Thymus (tissue), 11 donors: ENCODE data around the gene ADAM11. TPM values are rescaled to one million over a fixed set of nuclear protein-coding genes. Genes with fewer than 3 reads are reported as not detected.

Experiments
- DNase-seq, 9 donors: peaks; one replicate each; pipeline ENCODE4 v3.0.0-alpha.2; 2013; ENCODE audit warnings: low spot score in 9 of 9, low read depth in 6 of 9, missing footprints in 1 of 9
- H3K27ac ChIP-seq, 2 donors: one replicate each; pipeline ENCODE4 v1.5.1; 2013; ENCODE audit warnings: control low read depth in 1 of 2, low read depth in 1 of 2, low read length in 1 of 2, mild to moderate bottlenecking in 1 of 2, moderate library complexity in 1 of 2
- H3K27me3 ChIP-seq, 2 donors: one replicate each; pipeline ENCODE4 v1.5.1; 2013; ENCODE audit warnings: low read length in 1 of 2; ENCODE audit not compliant: control insufficient read depth in 2 of 2, insufficient read depth in 1 of 2
- H3K36me3 ChIP-seq, 2 donors: one replicate each; pipeline ENCODE4 v1.5.1; 2013; ENCODE audit warnings: low read length in 1 of 2, mild to moderate bottlenecking in 1 of 2, moderate library complexity in 1 of 2; ENCODE audit not compliant: control insufficient read depth in 2 of 2, insufficient read depth in 2 of 2
- H3K4me1 ChIP-seq, 2 donors: one replicate each; pipeline ENCODE4 v1.5.1; 2013; ENCODE audit warnings: low read length in 2 of 2; ENCODE audit not compliant: control insufficient read depth in 2 of 2, insufficient read depth in 2 of 2
- H3K4me3 ChIP-seq, 2 donors: one replicate each; pipeline ENCODE4 v1.5.1; 2013; ENCODE audit warnings: low read length in 2 of 2, control low read depth in 1 of 2, mild to moderate bottlenecking in 1 of 2
- H3K9me3 ChIP-seq, 2 donors: one replicate each; pipeline ENCODE4 v1.5.1; 2013; ENCODE audit warnings: low read length in 1 of 2, mild to moderate bottlenecking in 1 of 2; ENCODE audit not compliant: control insufficient read depth in 2 of 2, insufficient read depth in 1 of 2
- WGBS: extraction: QIAGEN DNeasy Blood & Tissue Kit; methylation state at CpG from one replicate; pipeline ENCODE4 v1.1.7; 2013; 5-methylcytosine and 5-hydroxymethylcytosine counted together
- polyA plus RNA-seq: library from polyadenylated mRNA; stranded (reverse); fragments of 200-250 nt; gene quantifications from one replicate; pipeline ENCODE4 v1.2.3, GENCODE V29; 2013
- total RNA-seq: library from RNA; stranded (reverse); fragments of 120-200 nt; gene quantifications from one replicate; pipeline ENCODE4 v1.2.4, GENCODE V29; 2013
- donor health status: healthy.

The ADAM11 gene
- total and polyA plus RNA-seq, 2 donors: 0.33 to 1.3 TPM

GRCh38 chr17:44763170-44763569, 4.4 kb downstream of the ADAM11 start:
- Histone ChIP-seq H3K4me3 (no peak overlapping the region), H3K4me1 (peaks cover 4 to 7% of the 10 kb centered on the region in 2 donors), H3K27ac (no peak overlapping the region), H3K9me3 (no peaks in the 10 kb centered on the region), H3K27me3 (peaks cover 22 to 51% of the 10 kb centered on the region in 2 donors), H3K36me3 (no peaks in the 10 kb centered on the region)
- WGBS: 96% methylated on average over 5 of the region's 5 CpGs
- no peak for DNase-seq

GRCh38 chr17:44765965-44766364, 7.2 kb downstream of the ADAM11 start:
- H3K9me3 ChIP-seq: no peaks in the 10 kb centered on the region
- no peak overlapping the region for H3K4me3 ChIP-seq
- H3K4me1 ChIP-seq: peaks cover 0 to 6% of the 10 kb centered on the region in 2 donors
- 91% methylated on average over 11 of the region's 11 CpGs for WGBS
- DNase-seq: no peak
- no peak overlapping the region for H3K27ac ChIP-seq
- H3K27me3 ChIP-seq: peaks cover 4 to 35% of the 10 kb centered on the region in 2 donors
- H3K36me3 ChIP-seq: no peaks in the 10 kb centered on the region

DNA sequence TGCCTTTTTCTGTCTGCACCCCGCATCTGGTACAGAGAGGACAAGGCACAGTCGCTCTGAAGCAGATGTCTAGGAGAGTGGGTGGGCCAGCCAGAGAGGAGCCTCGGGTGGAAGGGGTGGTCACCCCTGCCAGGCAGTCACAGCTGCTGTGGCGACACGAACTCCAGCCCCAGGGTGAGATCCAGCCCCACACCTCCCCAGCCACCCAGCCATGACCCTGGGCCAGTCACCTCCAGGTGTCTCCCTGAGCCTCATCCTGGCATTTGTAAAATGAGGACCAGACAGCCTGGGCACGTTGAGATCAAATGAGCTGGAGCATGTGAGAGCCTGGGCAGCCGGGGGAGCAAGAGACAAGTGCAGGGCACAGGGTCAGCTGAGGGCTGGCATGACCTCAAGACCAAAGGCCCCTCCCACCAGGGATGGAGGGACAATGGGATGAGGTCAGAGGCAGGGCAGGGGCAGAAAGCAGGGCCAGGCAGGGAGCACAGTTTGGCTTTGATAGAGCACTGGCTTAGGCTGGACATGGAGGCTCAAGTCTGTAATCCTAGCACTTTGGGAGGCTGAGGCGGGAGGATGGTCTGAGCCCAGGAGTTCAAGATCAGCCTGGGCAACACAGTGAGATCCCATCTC, 7.7 kb downstream of the ADAM11 start:
- 89% methylated on average over 8 of the region's 8 CpGs for WGBS
- H3K9me3 ChIP-seq: no peaks in the 10 kb centered on the region
- H3K4me3 ChIP-seq: no peak overlapping the region
- no peak for DNase-seq
- peaks cover 0 to 32% of the 10 kb centered on the region in 2 donors for H3K27me3 ChIP-seq
- H3K4me1 ChIP-seq: peaks cover 0 to 6% of the 10 kb centered on the region in 2 donors
- H3K27ac ChIP-seq: no peak overlapping the region
- H3K36me3 ChIP-seq: no peaks in the 10 kb centered on the region

DNA sequence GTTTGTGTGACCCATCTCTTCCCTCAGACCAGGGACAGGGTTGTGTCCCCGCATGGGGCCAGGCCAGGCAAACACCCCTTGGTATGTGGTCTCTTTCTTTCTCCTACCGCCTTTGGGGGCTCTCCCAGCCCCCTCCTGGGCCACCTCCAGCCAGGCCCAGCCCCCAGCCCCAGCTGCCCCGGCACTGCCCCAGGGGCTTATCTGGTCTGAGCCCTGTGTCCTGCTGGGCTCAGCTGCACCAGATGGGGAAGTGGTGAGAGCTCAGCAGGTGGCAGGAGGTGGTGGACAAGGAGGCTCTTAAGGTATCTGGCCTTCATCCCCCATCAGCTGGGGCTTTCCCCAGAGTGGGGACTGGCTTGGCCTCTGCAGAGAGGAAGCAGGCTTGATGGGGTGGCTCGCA, 8.7 kb downstream of the ADAM11 start:
- 27% methylated on average over 4 of the region's 4 CpGs for WGBS
- no peak for DNase-seq
- Histone ChIP-seq H3K27me3 (peaks cover 0 to 37% of the 10 kb centered on the region in 2 donors), H3K36me3 (no peaks in the 10 kb centered on the region), H3K4me3 (no peak overlapping the region), H3K4me1 (peaks cover 0 to 6% of the 10 kb centered on the region in 2 donors), H3K9me3 (no peaks in the 10 kb centered on the region), H3K27ac (no peak overlapping the region)

- H3K9me3 ChIP-seq: no peaks in the 10 kb centered on the region
- DNase-seq: no peak
- WGBS: 19% methylated on average over 11 of the region's 11 CpGs
- peaks cover 0 to 38% of the 10 kb centered on the region in 2 donors for H3K27me3 ChIP-seq
- peaks cover 0 to 6% of the 10 kb centered on the region in 2 donors for H3K4me1 ChIP-seq
- H3K36me3 ChIP-seq: no peaks in the 10 kb centered on the region
- no peak overlapping the region for H3K27ac ChIP-seq
- H3K4me3 ChIP-seq: no peak overlapping the region
These were observed 9.8 kb downstream of the ADAM11 start for GRCh38 chr17:44768505-44769142.

GRCh38 chr17:44769230-44769629, 10.4 kb downstream of the ADAM11 start:
- Histone ChIP-seq H3K36me3 (no peaks in the 10 kb centered on the region), H3K4me1 (peaks cover 0 to 6% of the 10 kb centered on the region in 2 donors), H3K4me3 (no peak overlapping the region), H3K27ac (no peak overlapping the region), H3K27me3 (peaks cover 0 to 40% of the 10 kb centered on the region in 2 donors), H3K9me3 (no peaks in the 10 kb centered on the region)
- WGBS: 78% methylated on average over 6 of the region's 6 CpGs
- DNase-seq: no peak

- Histone ChIP-seq H3K36me3 (no peaks in the 10 kb centered on the region), H3K27ac (no peak overlapping the region), H3K4me3 (no peak overlapping the region), H3K9me3 (no peaks in the 10 kb centered on the region), H3K4me1 (peaks cover 0 to 6% of the 10 kb centered on the region in 2 donors), H3K27me3 (peaks cover 0 to 44% of the 10 kb centered on the region in 2 donors)
- DNase-seq: no peak
- 79% methylated on average over 15 of the region's 15 CpGs for WGBS
These were observed 10.9 kb downstream of the ADAM11 start for GRCh38 chr17:44769647-44770084.

GRCh38 chr17:44770166-44770925, 11.6 kb downstream of the ADAM11 start:
- Histone ChIP-seq H3K36me3 (no peaks in the 10 kb centered on the region), H3K27me3 (peaks cover 0 to 44% of the 10 kb centered on the region in 2 donors), H3K9me3 (no peaks in the 10 kb centered on the region), H3K4me1 (peaks cover 2 to 12% of the 10 kb centered on the region in 2 donors), H3K27ac (no peak overlapping the region), H3K4me3 (no peak overlapping the region)
- DNase-seq: no peak
- WGBS: 88% methylated on average over 11 of the region's 11 CpGs
